ENCODE measurements around the gene SEC16A.

SEC16A gene

GRCh38 chr9:136517012-136517743, 34.3 kb upstream of the SEC16A start:
- in situ Hi-C loops (cut with HindIII; ENCODE audit: low sequenced_read_pairs), result no loop called here
- no peak for DNase-seq (ENCODE audit: low read depth, low spot score)
- no peak for TF ChIP-seq CTCF (IDR thresholded peaks at IDR 0.05; ENCODE audit: low read depth, low read length)
- H3K4me3 ChIP-seq (ENCODE audit: low read depth, low read length), result no peak overlapping the region

- no peak for TF ChIP-seq CTCF (IDR thresholded peaks at IDR 0.05; ENCODE audit: low read depth, low read length)
- DNase-seq (ENCODE audit: low read depth, low spot score), result no peak
- H3K4me3 ChIP-seq (ENCODE audit: low read depth, low read length), result no peak overlapping the region
- in situ Hi-C loops (cut with HindIII; ENCODE audit: low sequenced_read_pairs), result no loop called here
Measured at GRCh38 chr9:136516191-136516654, 33.4 kb upstream of the SEC16A start.

GRCh38 chr9:136515276-136515675, 32.4 kb upstream of the SEC16A start:
- in situ Hi-C loops (cut with HindIII; ENCODE audit: low sequenced_read_pairs), result no loop called here
- no peak for DNase-seq (ENCODE audit: low read depth, low spot score)
- TF ChIP-seq CTCF (IDR thresholded peaks at IDR 0.05; ENCODE audit: low read depth, low read length), result no peak
- H3K4me3 ChIP-seq (ENCODE audit: low read depth, low read length), result no peak overlapping the region

- TF ChIP-seq CTCF (IDR thresholded peaks at IDR 0.05; ENCODE audit: low read depth, low read length), result no peak
- no peak for DNase-seq (ENCODE audit: low read depth, low spot score)
- H3K4me3 ChIP-seq (ENCODE audit: low read depth, low read length), result no peak overlapping the region
- in situ Hi-C loops (cut with HindIII; ENCODE audit: low sequenced_read_pairs), result no loop called here
Measured at GRCh38 chr9:136514022-136514714, 31.3 kb upstream of the SEC16A start.

GRCh38 chr9:136513191-136513590, 30.4 kb upstream of the SEC16A start:
- in situ Hi-C loops (cut with HindIII; ENCODE audit: low sequenced_read_pairs), result no loop called here
- DNase-seq (ENCODE audit: low read depth, low spot score), result no peak
- no peak overlapping the region for H3K4me3 ChIP-seq (ENCODE audit: low read depth, low read length)
- no peak for TF ChIP-seq CTCF (IDR thresholded peaks at IDR 0.05; ENCODE audit: low read depth, low read length)

GRCh38 chr9:136512651-136513071, 29.8 kb upstream of the SEC16A start:
- no peak for DNase-seq (ENCODE audit: low read depth, low spot score)
- H3K4me3 ChIP-seq (ENCODE audit: low read depth, low read length), result no peak overlapping the region
- TF ChIP-seq CTCF (IDR thresholded peaks at IDR 0.05; ENCODE audit: low read depth, low read length), result no peak
- in situ Hi-C loops (cut with HindIII; ENCODE audit: low sequenced_read_pairs), result no loop called here
